Measurements from ENCODE around the gene BIRC6.

DNA sequence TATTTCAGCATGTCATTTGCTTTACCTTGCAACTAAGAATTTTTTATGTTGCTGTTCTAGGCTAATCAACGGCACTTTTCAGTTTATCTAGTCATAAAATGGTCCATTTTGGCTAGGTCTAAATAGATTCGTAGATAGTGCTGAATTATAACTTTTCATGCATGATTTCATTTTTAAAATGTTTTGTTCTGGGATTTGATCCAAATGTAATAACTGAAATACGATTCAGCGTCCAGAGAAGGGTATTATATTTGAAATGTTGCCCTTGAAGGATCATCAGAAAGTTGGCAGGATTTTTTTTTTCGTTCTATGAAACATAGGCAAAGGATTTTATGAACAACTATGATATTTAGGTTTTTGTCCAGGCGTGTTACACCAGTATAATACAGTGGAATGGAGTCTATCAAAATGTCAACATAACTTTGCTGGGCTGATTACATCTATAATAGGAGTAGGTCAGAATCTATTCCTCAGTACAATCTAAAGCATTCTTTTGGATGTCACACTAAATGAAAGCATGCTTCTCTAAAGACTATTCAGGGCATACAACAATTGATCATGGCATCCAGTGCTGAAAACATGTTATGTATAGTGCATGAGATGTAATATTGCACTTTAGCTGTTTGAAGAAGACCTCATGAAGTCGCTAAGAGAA lies 295.9 kb downstream of the BIRC6 start:
- TF ChIP-seq CTCF (optimal IDR thresholded peaks at IDR 0.05 in 1 of 3, IDR thresholded peaks at IDR 0.05 in 1 of 3, conservative IDR thresholded peaks at IDR 0.05 in 1 of 3; ENCODE audit: extremely low read depth in 1 of 3, insufficient read depth in 2 of 3, low read length in 3 of 3) (no peak), EZH2 (IDR thresholded peaks at IDR 0.05; ENCODE audit: low read length) (no peak)
